Osteoblast (primary cell): ENCODE measurements around the gene SLC16A11. TPM values are rescaled to one million over a fixed set of nuclear protein-coding genes. Genes with fewer than 3 reads are reported as not detected.

Experiments used
- DNase-seq: peaks from one replicate; pipeline ENCODE4 v3.0.0; 2011; ENCODE audit warnings: low spot score, mixed read lengths; ENCODE audit not compliant: insufficient read length; ENCODE audit errors: missing footprints
- H2AFZ ChIP-seq: 2 replicates; pipeline ENCODE4 v1.6.0; 2011; ENCODE audit warnings: mild to moderate bottlenecking, low read length
- H3K27ac ChIP-seq: 2 replicates; pipeline ENCODE4 v1.5.1; 2011; ENCODE audit warnings: mild to moderate bottlenecking, low read depth, low read length, moderate library complexity
- H3K27me3 ChIP-seq: 2 replicates; pipeline ENCODE4 v1.6.0; 2012; ENCODE audit warnings: mild to moderate bottlenecking, control low read depth, inconsistent platforms, low read length, moderate library complexity; ENCODE audit not compliant: insufficient read depth
- H3K36me3 ChIP-seq: 2 replicates; pipeline ENCODE4 v1.5.1; 2011; ENCODE audit warnings: mild to moderate bottlenecking, low read length, control low read depth, moderate library complexity; ENCODE audit not compliant: insufficient read depth
- H3K4me1 ChIP-seq: 2 replicates; pipeline ENCODE4 v1.5.1; 2011; ENCODE audit warnings: mild to moderate bottlenecking, low read length, control low read depth, moderate library complexity; ENCODE audit not compliant: insufficient read depth
- H3K4me2 ChIP-seq: 2 replicates; pipeline ENCODE4 v1.6.0; 2011; ENCODE audit warnings: mild to moderate bottlenecking, low read length; ENCODE audit not compliant: insufficient read depth
- H3K4me3 ChIP-seq: fragments of 200-600 bp; sonication (generic); 3 replicates; pipeline ENCODE4 v1.5.1; 2012; ENCODE audit warnings: mild to moderate bottlenecking, low read length, inconsistent platforms; ENCODE audit not compliant: insufficient read depth
- H3K79me2 ChIP-seq: 2 replicates; pipeline ENCODE4 v1.6.0; 2012; ENCODE audit warnings: mild to moderate bottlenecking, low read length, control low read depth, inconsistent platforms; ENCODE audit not compliant: insufficient read depth
- H3K9me3 ChIP-seq: 2 replicates; pipeline ENCODE4 v1.5.1; 2011; ENCODE audit warnings: low read depth, low read length, control low read depth
- H4K20me1 ChIP-seq: 2 replicates; pipeline ENCODE4 v1.6.0; 2012; ENCODE audit warnings: mild to moderate bottlenecking, low read length, control low read depth; ENCODE audit not compliant: insufficient read depth
- total RNA-seq: library from RNA; depleted of rRNA; stranded (reverse); fragments of >200 nt; gene quantifications from 2 replicates; pipeline ENCODE4 v1.2.3, GENCODE V29; 2012
- TF ChIP-seq, protein P1 (sequence below): IDR thresholded peaks from 2 replicates; pipeline ENCODE4 v1.5.1; 2011; ENCODE audit warnings: mild to moderate bottlenecking, low read depth, low read length, moderate library complexity; ENCODE audit errors: extremely low read depth

Gene SLC16A11
- total RNA-seq, 1 donor: 0.36 TPM

GRCh38 chr17:7041607-7042500, 2.0 kb downstream of the SLC16A11 start:
- TF ChIP-seq, protein P1, sequence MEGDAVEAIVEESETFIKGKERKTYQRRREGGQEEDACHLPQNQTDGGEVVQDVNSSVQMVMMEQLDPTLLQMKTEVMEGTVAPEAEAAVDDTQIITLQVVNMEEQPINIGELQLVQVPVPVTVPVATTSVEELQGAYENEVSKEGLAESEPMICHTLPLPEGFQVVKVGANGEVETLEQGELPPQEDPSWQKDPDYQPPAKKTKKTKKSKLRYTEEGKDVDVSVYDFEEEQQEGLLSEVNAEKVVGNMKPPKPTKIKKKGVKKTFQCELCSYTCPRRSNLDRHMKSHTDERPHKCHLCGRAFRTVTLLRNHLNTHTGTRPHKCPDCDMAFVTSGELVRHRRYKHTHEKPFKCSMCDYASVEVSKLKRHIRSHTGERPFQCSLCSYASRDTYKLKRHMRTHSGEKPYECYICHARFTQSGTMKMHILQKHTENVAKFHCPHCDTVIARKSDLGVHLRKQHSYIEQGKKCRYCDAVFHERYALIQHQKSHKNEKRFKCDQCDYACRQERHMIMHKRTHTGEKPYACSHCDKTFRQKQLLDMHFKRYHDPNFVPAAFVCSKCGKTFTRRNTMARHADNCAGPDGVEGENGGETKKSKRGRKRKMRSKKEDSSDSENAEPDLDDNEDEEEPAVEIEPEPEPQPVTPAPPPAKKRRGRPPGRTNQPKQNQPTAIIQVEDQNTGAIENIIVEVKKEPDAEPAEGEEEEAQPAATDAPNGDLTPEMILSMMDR: no peak
- Histone ChIP-seq H3K4me1 (peaks cover 11% of the 10 kb centered on the region), H3K27me3 (peaks cover 38% of the 10 kb centered on the region), H4K20me1 (no peaks in the 10 kb centered on the region), H2AFZ (no peak overlapping the region), H3K9me3 (no peaks in the 10 kb centered on the region), H3K4me3 (no peak overlapping the region), H3K27ac (no peak overlapping the region), H3K4me2 (no peak overlapping the region), H3K79me2 (no peaks in the 10 kb centered on the region), H3K36me3 (no peaks in the 10 kb centered on the region)
- DNase-seq: peak; percentile 67

GRCh38 chr17:7039832-7040231, 4.1 kb downstream of the SLC16A11 start:
- TF ChIP-seq, protein P1: no peak
- Histone ChIP-seq H3K79me2 (no peaks in the 10 kb centered on the region), H2AFZ (no peak overlapping the region), H3K9me3 (no peaks in the 10 kb centered on the region), H3K36me3 (no peaks in the 10 kb centered on the region), H3K4me2 (no peak overlapping the region), H3K4me1 (peaks cover 21% of the 10 kb centered on the region), H3K27me3 (peaks cover 27% of the 10 kb centered on the region), H4K20me1 (no peaks in the 10 kb centered on the region), H3K4me3 (no peak overlapping the region), H3K27ac (no peak overlapping the region)
- peak; percentile 66 for DNase-seq

DNA sequence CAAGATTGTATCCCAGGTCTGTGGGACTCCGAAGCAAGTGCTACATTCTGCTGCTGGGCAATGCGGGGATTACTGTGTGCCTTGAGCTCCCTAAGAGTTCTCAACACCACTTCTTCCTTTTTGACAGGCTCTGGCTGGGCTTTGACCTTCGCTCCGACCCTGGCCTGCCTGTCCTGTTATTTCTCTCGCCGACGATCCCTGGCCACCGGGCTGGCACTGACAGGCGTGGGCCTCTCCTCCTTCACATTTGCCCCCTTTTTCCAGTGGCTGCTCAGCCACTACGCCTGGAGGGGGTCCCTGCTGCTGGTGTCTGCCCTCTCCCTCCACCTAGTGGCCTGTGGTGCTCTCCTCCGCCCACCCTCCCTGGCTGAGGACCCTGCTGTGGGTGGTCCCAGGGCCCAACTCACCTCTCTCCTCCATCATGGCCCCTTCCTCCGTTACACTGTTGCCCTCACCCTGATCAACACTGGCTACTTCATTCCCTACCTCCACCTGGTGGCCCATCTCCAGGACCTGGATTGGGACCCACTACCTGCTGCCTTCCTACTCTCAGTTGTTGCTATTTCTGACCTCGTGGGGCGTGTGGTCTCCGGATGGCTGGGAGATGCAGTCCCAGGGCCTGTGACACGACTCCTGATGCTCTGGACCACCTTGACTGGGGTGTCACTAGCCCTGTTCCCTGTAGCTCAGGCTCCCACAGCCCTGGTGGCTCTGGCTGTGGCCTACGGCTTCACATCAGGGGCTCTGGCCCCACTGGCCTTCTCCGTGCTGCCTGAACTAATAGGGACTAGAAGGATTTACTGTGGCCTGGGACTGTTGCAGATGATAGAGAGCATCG, 5.6 kb downstream of the SLC16A11 start:
- TF ChIP-seq, protein P1: no peak
- DNase-seq: peak; percentile 73
- Histone ChIP-seq H3K79me2 (no peaks in the 10 kb centered on the region), H3K4me3 (no peak overlapping the region), H4K20me1 (no peaks in the 10 kb centered on the region), H3K4me2 (no peak overlapping the region), H3K4me1 (peaks cover 13% of the 10 kb centered on the region), H3K9me3 (no peaks in the 10 kb centered on the region), H3K27ac (no peak overlapping the region), H3K27me3 (peaks cover 13% of the 10 kb centered on the region), H3K36me3 (no peaks in the 10 kb centered on the region), H2AFZ (no peak overlapping the region)
